ENCODE data around the gene ROBO2. TPM values are rescaled to one million over a fixed set of nuclear protein-coding genes. Genes with fewer than 3 reads are reported as not detected.

Gene ROBO2
- total RNA-seq, 2 donors from 2014 or later, result 2.5 to 2.9 TPM

- Histone ChIP-seq H3K27me3 (ENCODE audit: control insufficient read depth, insufficient read depth, low read length, poor library complexity, severe bottlenecking) (no peaks in the 10 kb centered on the region), H3K4me3 (ENCODE audit: low read length) (no peak overlapping the region), H3K9me3 (ENCODE audit: control insufficient read depth, low read length) (peaks cover 6% of the 10 kb centered on the region), H3K27ac (ENCODE audit: low read depth, low read length) (no peak overlapping the region), H3K36me3 (ENCODE audit: control insufficient read depth, insufficient read depth, low read length) (no peaks in the 10 kb centered on the region), H3K4me1 (ENCODE audit: control insufficient read depth, insufficient read depth, low read length) (no peaks in the 10 kb centered on the region), H3K9ac (ENCODE audit: extremely low read depth, low read length, poor library complexity, severe bottlenecking) (no peak overlapping the region)
- Mint-ChIP-seq H3K4me1 (no peaks in the 10 kb centered on the region), H3K36me3 (ENCODE audit: low read depth) (no peaks in the 10 kb centered on the region), H3K27ac (no peak overlapping the region), H3K4me3 (no peak overlapping the region), H3K27me3 (ENCODE audit: insufficient read depth) (no peaks in the 10 kb centered on the region), H3K9me3 (peaks cover 6% of the 10 kb centered on the region)
- no peak for TF ChIP-seq CTCF (conservative IDR thresholded peaks at IDR 0.05)
- no peak for DNase-seq
- WGBS, 2 experiments (ENCODE audit: insufficient coverage in 1 of 2, insufficient read length in 1 of 2), result 87 to 100% methylated on average over 2 of the region's 2 CpGs
These were observed 632.1 kb downstream of the ROBO2 start for GRCh38 chr3:77672016-77672415.

- H3K9ac ChIP-seq (ENCODE audit: extremely low read depth, low read length, poor library complexity, severe bottlenecking), result no peak overlapping the region
These were observed 642.3 kb downstream of the ROBO2 start for GRCh38 chr3:77682162-77682561.

GRCh38 chr3:77684115-77684514 is 644.2 kb downstream of the ROBO2 start:
- Histone ChIP-seq H3K9me3 (ENCODE audit: control insufficient read depth, low read length) (peaks cover 26% of the 10 kb centered on the region), H3K4me3 (ENCODE audit: low read length) (peak overlapping the region; percentile 38), H3K4me1 (ENCODE audit: control insufficient read depth, insufficient read depth, low read length) (no peaks in the 10 kb centered on the region), H3K36me3 (ENCODE audit: control insufficient read depth, insufficient read depth, low read length) (no peaks in the 10 kb centered on the region), H3K27me3 (ENCODE audit: control insufficient read depth, insufficient read depth, low read length, poor library complexity, severe bottlenecking) (no peaks in the 10 kb centered on the region), H3K27ac (ENCODE audit: low read depth, low read length) (no peak overlapping the region), H3K9ac (ENCODE audit: extremely low read depth, low read length, poor library complexity, severe bottlenecking) (no peak overlapping the region)
- Mint-ChIP-seq H3K27ac (no peak overlapping the region), H3K4me1 (peaks cover 2% of the 10 kb centered on the region), H3K9me3 (peaks cover 30% of the 10 kb centered on the region), H3K36me3 (ENCODE audit: low read depth) (peaks cover 8% of the 10 kb centered on the region), H3K4me3 (no peak overlapping the region), H3K27me3 (ENCODE audit: insufficient read depth) (no peaks in the 10 kb centered on the region)
- DNase-seq, result no peak
- TF ChIP-seq CTCF (conservative IDR thresholded peaks at IDR 0.05), result no peak

More at GRCh38 chr3:77682162-77682561, 642.3 kb downstream of the ROBO2 start:
- Histone ChIP-seq H3K27ac (ENCODE audit: low read depth, low read length) (no peak overlapping the region), H3K4me1 (ENCODE audit: control insufficient read depth, insufficient read depth, low read length) (no peaks in the 10 kb centered on the region), H3K4me3 (ENCODE audit: low read length) (peak overlapping the region; percentile 14), H3K36me3 (ENCODE audit: control insufficient read depth, insufficient read depth, low read length) (no peaks in the 10 kb centered on the region), H3K9me3 (ENCODE audit: control insufficient read depth, low read length) (peaks cover 26% of the 10 kb centered on the region), H3K27me3 (ENCODE audit: control insufficient read depth, insufficient read depth, low read length, poor library complexity, severe bottlenecking) (no peaks in the 10 kb centered on the region)
- no peak for DNase-seq
- TF ChIP-seq CTCF (conservative IDR thresholded peaks at IDR 0.05), result no peak
- Mint-ChIP-seq H3K36me3 (ENCODE audit: low read depth) (peaks cover 8% of the 10 kb centered on the region), H3K27ac (no peak overlapping the region), H3K4me3 (no peak overlapping the region), H3K4me1 (peaks cover 2% of the 10 kb centered on the region), H3K9me3 (peaks cover 30% of the 10 kb centered on the region), H3K27me3 (ENCODE audit: insufficient read depth) (no peaks in the 10 kb centered on the region)
- WGBS, 2 experiments (ENCODE audit: insufficient coverage in 1 of 2, insufficient read length in 1 of 2), result 93% methylated on average over 1 of the region's 2 CpGs; no CpG with 5 or more reads in 1 of the 2 experiments
